ENCODE measurements around the gene MBD6. TPM values are rescaled to one million over a fixed set of nuclear protein-coding genes. Genes with fewer than 3 reads are reported as not detected.
A peak's percentile ranks its signal among the peaks of the same experiment; 100 is the strongest.

The MBD6 gene
- total RNA-seq, 1 experiment from 2014 or later: 66.8 TPM

GRCh38 chr12:57546438-57547287 lies 24.0 kb downstream of the MBD6 start, which contains the start of gene DCTN2:
TSS of gene DCTN2 (minus strand) at chr12:57547192. CDS start at chr12:57547063, 129 bp downstream.
- Mint-ChIP-seq H3K4me1 (peaks cover 33 to 42% of the 10 kb centered on the region in 2 experiments), H3K27ac (peak within 1 kb of the TSS; percentile 25 to 99 (median 57); a peak in 6 of 7 replicates), H3K4me3 (peak within 1 kb of the TSS; percentile 98 to 99), H3K36me3 (ENCODE audit: insufficient read depth in 1 of 3, low read depth in 3 of 3) (peaks cover 0 to 16% (median 9%) of the 10 kb centered on the region in 3 experiments; a peak in 5 of 7 replicates), H3K27me3 (ENCODE audit: low read depth) (peaks cover 22% of the 10 kb centered on the region), H3K9me3 (no peaks in the 10 kb centered on the region)
- no peaks in the 10 kb centered on the region; the same call in 1 of the 2 replicates for H3K79me2 ChIP-seq (ENCODE audit: insufficient read depth, low read length)
- peak within 1 kb of the TSS; percentile 73 for H3K4me2 ChIP-seq (ENCODE audit: insufficient read depth, insufficient read length, low read length)
- H3K79me1 ChIP-seq (ENCODE audit: insufficient read depth, low read depth, low read length, poor library complexity, severe bottlenecking): peaks cover 14% of the 10 kb centered on the region
- no peaks in the 10 kb centered on the region; the same call in 1 of the 2 replicates for H3K27me3 ChIP-seq (ENCODE audit: insufficient read depth, low read length)
- no CpG with 5 or more reads among the region's 56 CpGs for WGBS (ENCODE audit: extremely low coverage, insufficient read length, low lambda C conversion rate)
- no peak within 1 kb of the TSS for H2AFZ ChIP-seq (ENCODE audit: low read length)
- peak; percentile 99 for DNase-seq
- H4K8ac ChIP-seq (replicated peaks; ENCODE audit: insufficient read length, low read depth, low read length): no peak within 1 kb of the TSS
- H2AK5ac ChIP-seq (ENCODE audit: insufficient read length, low read length): no peak within 1 kb of the TSS
- H2BK12ac ChIP-seq (ENCODE audit: insufficient read length, low read depth, low read length): no peak within 1 kb of the TSS
- H3K23ac ChIP-seq (ENCODE audit: insufficient read length, low read depth, low read length): no peak within 1 kb of the TSS
- no peaks in the 10 kb centered on the region for H3K9me3 ChIP-seq (ENCODE audit: control insufficient read depth, low read depth, low read length)
- no peak within 1 kb of the TSS for H4K5ac ChIP-seq (ENCODE audit: insufficient read length, low read depth, low read length)
- H3K9ac ChIP-seq (ENCODE audit: extremely low read depth, insufficient read length, low read length): peak within 1 kb of the TSS; percentile 84
- no peak within 1 kb of the TSS for H2BK120ac ChIP-seq (ENCODE audit: low read depth, low read length, poor library complexity, severe bottlenecking)
- peak within 1 kb of the TSS; percentile 89 for H3K14ac ChIP-seq (ENCODE audit: insufficient read depth, low read length)
- no peak within 1 kb of the TSS for H2BK5ac ChIP-seq (ENCODE audit: insufficient read length, low read length)
- TF ChIP-seq CTCF (conservative IDR thresholded peaks at IDR 0.05): no peak; the same call in 2 of the 3 replicates
- H2BK20ac ChIP-seq (ENCODE audit: low read depth, low read length, poor library complexity, severe bottlenecking): no peak within 1 kb of the TSS
- no peak within 1 kb of the TSS for H3K18ac ChIP-seq (ENCODE audit: insufficient read length, low read depth, low read length)
- H3K4ac ChIP-seq (ENCODE audit: low read depth, low read length): no peak within 1 kb of the TSS
- peaks cover 16% of the 10 kb centered on the region for H3K23me2 ChIP-seq (ENCODE audit: insufficient read length, low read depth, low read length, poor library complexity, severe bottlenecking)
- no peak within 1 kb of the TSS for H3K27ac ChIP-seq (ENCODE audit: insufficient read length, low read depth, low read length)
- H3T11ph ChIP-seq (ENCODE audit: low read length): no peak within 1 kb of the TSS
- H2BK15ac ChIP-seq (ENCODE audit: low read depth, low read length): no peak within 1 kb of the TSS
- H4K91ac ChIP-seq (ENCODE audit: insufficient read length, low read depth, low read length): no peak within 1 kb of the TSS
- H4K20me1 ChIP-seq (ENCODE audit: control insufficient read depth, insufficient read depth, insufficient read length): no peaks in the 10 kb centered on the region
- H3K56ac ChIP-seq (ENCODE audit: insufficient read length, low read depth, low read length): no peak within 1 kb of the TSS
- peaks cover 11% of the 10 kb centered on the region for H3K4me1 ChIP-seq (ENCODE audit: insufficient read depth, low read length)

All from H9 (cell line).